LNCAP (cell line): ENCODE data around the gene CD164L2.

Experiments used
- CTCF ChIP-seq: fragments of 450-650 bp; IDR thresholded peaks from 2 replicates; pipeline ENCODE4 v1.5.1; 2017; ENCODE audit warnings: mild to moderate bottlenecking

The CD164L2 gene

GRCh38 chr1:27383661-27384060 is 528 bp upstream of the CD164L2 start:
- no peak for TF ChIP-seq CTCF

- TF ChIP-seq CTCF, result no peak
Measured at GRCh38 chr1:27381969-27382762, 967 bp downstream of the CD164L2 start.

- no peak for TF ChIP-seq CTCF
Measured at GRCh38 chr1:27380766-27381733, 2.1 kb downstream of the CD164L2 start.

DNA sequence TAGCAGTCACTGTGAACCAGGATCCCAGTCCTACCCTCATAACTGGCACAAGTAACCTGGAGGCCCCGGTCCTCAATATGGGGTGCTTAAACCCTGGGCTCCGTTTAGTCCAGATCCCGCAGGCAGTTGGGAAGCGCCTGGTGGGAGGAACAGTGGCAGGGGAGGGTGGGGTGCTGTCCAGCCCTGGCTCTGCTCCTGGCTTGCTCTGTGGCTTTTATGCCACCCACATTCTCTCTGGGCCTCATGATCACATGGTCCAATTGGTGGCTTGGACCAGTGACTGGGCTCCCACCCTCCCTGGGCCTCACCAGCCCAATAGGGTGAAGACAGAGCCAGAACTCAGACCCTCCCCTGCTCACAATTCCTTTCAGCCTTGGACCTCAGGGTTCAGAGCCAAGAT is 2.9 kb downstream of the CD164L2 start:
- no peak for TF ChIP-seq CTCF

DNA sequence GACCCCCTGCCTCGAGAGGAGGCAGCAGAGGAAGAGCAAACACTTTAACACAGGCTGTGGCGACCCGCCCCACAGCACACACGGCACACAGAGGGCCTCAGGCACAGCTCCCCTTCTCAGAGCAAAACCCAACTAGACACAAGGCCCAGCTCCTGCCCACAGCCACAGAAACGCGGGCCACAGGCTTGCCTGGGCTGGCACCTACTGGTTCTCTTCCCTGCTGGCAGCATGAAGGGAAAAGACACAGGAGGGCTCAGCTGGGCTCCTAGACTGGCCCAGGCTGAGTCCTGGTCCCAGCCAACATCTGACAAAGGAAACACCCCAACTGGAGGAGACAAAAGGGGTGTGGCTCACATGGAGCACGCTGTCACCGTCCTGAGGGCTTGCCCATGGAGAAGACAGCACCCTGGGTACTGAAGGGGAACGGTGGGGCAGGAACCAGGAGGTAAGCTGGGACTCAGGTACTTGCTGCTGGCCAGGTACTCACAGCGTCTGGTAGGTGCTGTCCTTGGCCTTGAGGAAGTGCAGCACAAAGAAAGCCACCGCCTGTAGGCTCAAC is 3.5 kb downstream of the CD164L2 start:
- TF ChIP-seq CTCF, result no peak

- TF ChIP-seq CTCF, result no peak
Measured at GRCh38 chr1:27377760-27378495, 5.2 kb downstream of the CD164L2 start.
